Measurements from ENCODE around the gene RAD54L2. TPM values are rescaled to one million over a fixed set of nuclear protein-coding genes. Genes with fewer than 3 reads are reported as not detected.

The RAD54L2 gene
- polyA plus RNA-seq, 3 donors: 2.2 to 6.6 (median 4.6) TPM

GRCh38 chr3:51585197-51585596 lies 46.7 kb downstream of the RAD54L2 start:
- WGBS, 3 donors: 76 to 91% (median 90%) methylated on average over 4 of the region's 4 CpGs

GRCh38 chr3:51585871-51586270 lies 47.4 kb downstream of the RAD54L2 start:
- 91 to 96% (median 96%) methylated on average over 3 of the region's 3 CpGs for WGBS, 3 donors
- no peak overlapping the region for H3K27ac ChIP-seq (ENCODE audit: low read depth, low read length)

More at GRCh38 chr3:51585197-51585596, 46.7 kb downstream of the RAD54L2 start:
- H3K27ac ChIP-seq (ENCODE audit: low read depth, low read length): no peak overlapping the region

Other genes with a start within 250 kb of the RAD54L2 start
- 10 to 100 TPM; 31.0 to 67.8 (median 42.0) TPM for gene MANF, start 153.4 kb upstream of the RAD54L2 start, polyA plus RNA-seq
- 10 to 100 TPM; 10.8 to 16.5 (median 12.1) TPM for gene RBM15B, start 147.4 kb upstream of the RAD54L2 start, polyA plus RNA-seq
- 10 to 100 TPM in 1 of 3 donors, 1 to 10 TPM in 2; 6.3 to 14.3 (median 9.4) TPM for gene DCAF1, start 38.7 kb upstream of the RAD54L2 start, polyA plus RNA-seq
- 10 to 100 TPM; 47.3 to 57.1 (median 48.4) TPM for gene TEX264, start 132.5 kb downstream of the RAD54L2 start, polyA plus RNA-seq
- gene GRM2, start 168.3 kb downstream of the RAD54L2 start, polyA plus RNA-seq: under 1 TPM; 0.14 to 0.22 (median 0.21) TPM
- gene IQCF6, start 240.5 kb downstream of the RAD54L2 start, polyA plus RNA-seq: not detected